ENCODE data around the gene TMEM72. TPM values are rescaled to one million over a fixed set of nuclear protein-coding genes. Genes with fewer than 3 reads are reported as not detected.
A peak's percentile ranks its signal among the peaks of the same experiment; 100 is the strongest.

Gene TMEM72
- total RNA-seq, 1 donor from 2014 or later, result not detected

GRCh38 chr10:44956226-44956625 is 45.1 kb downstream of the TMEM72 start:
- Histone ChIP-seq H3K9me3 (ENCODE audit: low read depth) (no peaks in the 10 kb centered on the region), H3K9ac (no peak overlapping the region), H2AFZ (replicated peaks) (no peak overlapping the region), H3K27me3 (peaks cover 15% of the 10 kb centered on the region), H3K27ac (no peak overlapping the region), H3F3A (ENCODE audit: low read depth) (peaks cover 5% of the 10 kb centered on the region), H3K4me3 (no peak overlapping the region), H3K36me3 (no peaks in the 10 kb centered on the region), H3K79me2 (ENCODE audit: low read depth) (peaks cover 14% of the 10 kb centered on the region), H3K4me1 (peaks cover 16% of the 10 kb centered on the region), H4K20me1 (ENCODE audit: low read depth) (no peaks in the 10 kb centered on the region), H3K4me2 (no peak overlapping the region)
- Mint-ChIP-seq H3K9me3 (no peaks in the 10 kb centered on the region), H3K27me3 (ENCODE audit: insufficient read depth, low read depth) (no peaks in the 10 kb centered on the region), H3K27ac (no peak overlapping the region), H3K4me1 (peaks cover 47% of the 10 kb centered on the region), H3K4me3 (no peak overlapping the region), H3K36me3 (peaks cover 7% of the 10 kb centered on the region)
- TF ChIP-seq EZH2phosphoT487 (IDR thresholded peaks at IDR 0.05), result no peak
- no peak for TF ChIP-seq CTCF (IDR thresholded peaks at IDR 0.05)
- DNase-seq (ENCODE audit: low spot score), result no peak

- no peak overlapping the region for H3K27ac ChIP-seq
- no peaks in the 10 kb centered on the region for H3K9me3 ChIP-seq (ENCODE audit: low read depth)
- H3K4me3 ChIP-seq, result no peak overlapping the region
- H3F3A ChIP-seq (ENCODE audit: low read depth), result peaks cover 5% of the 10 kb centered on the region
- no peak overlapping the region for H2AFZ ChIP-seq (replicated peaks)
- no peak overlapping the region for H3K4me2 ChIP-seq
- Mint-ChIP-seq H3K9me3 (no peaks in the 10 kb centered on the region), H3K4me1 (peaks cover 52% of the 10 kb centered on the region), H3K27me3 (ENCODE audit: insufficient read depth, low read depth) (no peaks in the 10 kb centered on the region), H3K36me3 (peaks cover 7% of the 10 kb centered on the region), H3K4me3 (no peak overlapping the region), H3K27ac (no peak overlapping the region)
- no peak overlapping the region for H3K9ac ChIP-seq
- H3K27me3 ChIP-seq, result peaks cover 16% of the 10 kb centered on the region
- no peaks in the 10 kb centered on the region for H3K36me3 ChIP-seq
- peaks cover 19% of the 10 kb centered on the region for H3K4me1 ChIP-seq
- peaks cover 14% of the 10 kb centered on the region for H3K79me2 ChIP-seq (ENCODE audit: low read depth)
- H4K20me1 ChIP-seq (ENCODE audit: low read depth), result no peaks in the 10 kb centered on the region
- no peak for DNase-seq (ENCODE audit: low spot score)
- TF ChIP-seq EZH2phosphoT487 (IDR thresholded peaks at IDR 0.05) (no peak), CTCF (IDR thresholded peaks at IDR 0.05) (no peak), EZH2 (IDR thresholded peaks at IDR 0.05) (no peak)
Measured at GRCh38 chr10:44956717-44957706, 45.9 kb downstream of the TMEM72 start.

- Mint-ChIP-seq H3K27me3 (ENCODE audit: insufficient read depth, low read depth) (no peaks in the 10 kb centered on the region), H3K9me3 (no peaks in the 10 kb centered on the region), H3K36me3 (peaks cover 7% of the 10 kb centered on the region), H3K4me3 (peak overlapping the region; percentile 86), H3K27ac (peak overlapping the region; percentile 14), H3K4me1 (peaks cover 53% of the 10 kb centered on the region)
- no peak for DNase-seq (ENCODE audit: low spot score)
- peak overlapping the region; percentile 97 for H3K4me2 ChIP-seq
- H2AFZ ChIP-seq (replicated peaks), result no peak overlapping the region
- peaks cover 6% of the 10 kb centered on the region for H3F3A ChIP-seq (ENCODE audit: low read depth)
- H3K79me2 ChIP-seq (ENCODE audit: low read depth), result peaks cover 14% of the 10 kb centered on the region
- H3K4me1 ChIP-seq, result peaks cover 29% of the 10 kb centered on the region
- peaks cover 16% of the 10 kb centered on the region for H3K27me3 ChIP-seq
- peak overlapping the region; percentile 75 for H3K4me3 ChIP-seq
- H3K9ac ChIP-seq, result peak overlapping the region; percentile 47
- H3K27ac ChIP-seq, result no peak overlapping the region
- H4K20me1 ChIP-seq (ENCODE audit: low read depth), result no peaks in the 10 kb centered on the region
- no peak for TF ChIP-seq EZH2 (IDR thresholded peaks at IDR 0.05)
- no peaks in the 10 kb centered on the region for H3K9me3 ChIP-seq (ENCODE audit: low read depth)
- no peaks in the 10 kb centered on the region for H3K36me3 ChIP-seq
Measured at GRCh38 chr10:44958196-44958897, 47.2 kb downstream of the TMEM72 start.
